ENCODE measurements around the gene GUK1.

The GUK1 gene, protein sequence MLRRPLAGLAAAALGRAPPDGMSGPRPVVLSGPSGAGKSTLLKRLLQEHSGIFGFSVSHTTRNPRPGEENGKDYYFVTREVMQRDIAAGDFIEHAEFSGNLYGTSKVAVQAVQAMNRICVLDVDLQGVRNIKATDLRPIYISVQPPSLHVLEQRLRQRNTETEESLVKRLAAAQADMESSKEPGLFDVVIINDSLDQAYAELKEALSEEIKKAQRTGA

DNA sequence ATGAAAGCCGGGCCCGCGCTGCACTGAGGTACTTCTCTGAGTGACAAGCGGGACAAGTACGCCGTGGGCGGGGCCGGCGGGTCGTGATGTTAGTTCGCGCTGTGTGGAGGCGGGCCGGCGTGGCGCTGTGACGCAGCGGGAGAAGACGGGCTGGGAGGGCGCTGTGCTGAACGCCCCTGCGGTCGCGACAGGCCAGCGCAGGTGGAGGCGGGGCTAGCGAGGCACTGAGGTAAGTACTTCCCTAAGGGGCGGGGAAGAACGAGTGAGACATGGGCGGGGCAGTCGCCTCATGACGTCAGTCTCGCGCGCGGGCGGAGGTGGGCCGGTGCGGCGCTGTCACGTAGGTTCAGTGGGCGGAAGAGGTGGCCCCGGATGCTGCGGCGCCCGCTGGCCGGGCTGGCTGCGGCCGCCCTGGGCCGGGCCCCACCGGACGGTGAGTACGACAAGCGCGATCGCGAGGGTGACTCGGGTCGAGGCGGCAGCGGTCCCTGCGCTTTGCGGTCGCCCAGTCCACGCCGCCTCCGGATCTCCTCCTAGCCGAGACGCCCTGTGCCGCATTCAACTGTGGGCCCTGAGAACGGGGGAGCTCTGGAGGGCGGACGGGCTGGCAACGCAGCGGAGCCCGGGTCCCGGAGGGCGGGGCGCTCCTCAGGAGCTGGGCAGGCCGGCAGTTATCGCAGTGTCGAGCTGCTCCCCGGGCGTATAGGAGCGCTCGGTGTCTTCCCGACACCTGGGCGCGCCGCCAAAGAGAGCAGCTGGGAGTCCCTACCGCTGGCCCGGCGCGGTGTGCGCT lies at the start of gene GUK1:
GUK1 (plus strand) TSS at position 349 of the 793 bp plus-strand sequence; CDS start at position 373, 24 bp downstream.
- DNase-seq (ENCODE audit: low spot score): peak; percentile 100

DNA sequence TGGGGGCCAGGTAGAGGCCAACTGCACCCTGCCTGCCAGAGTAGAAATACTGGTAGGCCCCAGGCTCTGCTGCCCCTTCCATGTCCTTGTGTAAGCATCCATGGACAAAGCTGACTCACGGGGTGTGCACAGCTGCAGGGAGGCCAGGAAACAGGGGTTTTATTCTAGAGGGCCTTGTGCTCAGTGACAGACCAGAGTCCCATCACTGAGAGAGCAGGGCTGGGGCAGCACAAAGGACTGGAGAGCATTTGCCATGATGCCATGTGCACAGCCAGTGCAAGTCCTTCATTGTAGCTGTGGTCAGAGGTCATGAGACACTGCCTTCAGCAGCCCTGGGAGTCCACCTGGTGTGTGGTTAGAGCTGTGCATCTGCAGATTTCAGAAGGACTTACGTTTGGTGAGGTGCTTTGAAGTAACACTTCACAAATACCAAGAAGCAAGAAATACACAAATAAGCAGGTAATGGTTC lies 49.4 kb upstream of the GUK1 start:
- DNase-seq (ENCODE audit: low spot score): no peak

DNA sequence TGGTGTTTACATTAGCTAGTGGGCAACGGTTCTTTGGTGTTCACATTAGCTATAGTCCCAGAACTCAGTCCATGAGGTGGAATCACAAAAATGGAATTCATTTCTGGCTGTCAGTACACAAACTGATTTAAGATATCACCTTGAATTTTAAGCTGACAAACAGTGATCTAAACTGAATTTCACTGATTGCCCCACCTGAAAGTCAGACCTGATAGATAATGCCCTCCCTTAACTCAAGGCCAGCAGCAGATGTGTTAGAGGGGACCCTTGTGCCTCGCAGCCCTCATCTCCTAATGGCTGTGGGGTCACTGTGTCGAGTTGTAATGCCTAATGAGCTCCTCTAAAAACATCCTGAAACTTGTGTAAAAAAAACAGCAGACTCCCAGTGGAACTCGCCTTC lies 49.0 kb upstream of the GUK1 start:
- no peak for DNase-seq (ENCODE audit: low spot score)

DNA sequence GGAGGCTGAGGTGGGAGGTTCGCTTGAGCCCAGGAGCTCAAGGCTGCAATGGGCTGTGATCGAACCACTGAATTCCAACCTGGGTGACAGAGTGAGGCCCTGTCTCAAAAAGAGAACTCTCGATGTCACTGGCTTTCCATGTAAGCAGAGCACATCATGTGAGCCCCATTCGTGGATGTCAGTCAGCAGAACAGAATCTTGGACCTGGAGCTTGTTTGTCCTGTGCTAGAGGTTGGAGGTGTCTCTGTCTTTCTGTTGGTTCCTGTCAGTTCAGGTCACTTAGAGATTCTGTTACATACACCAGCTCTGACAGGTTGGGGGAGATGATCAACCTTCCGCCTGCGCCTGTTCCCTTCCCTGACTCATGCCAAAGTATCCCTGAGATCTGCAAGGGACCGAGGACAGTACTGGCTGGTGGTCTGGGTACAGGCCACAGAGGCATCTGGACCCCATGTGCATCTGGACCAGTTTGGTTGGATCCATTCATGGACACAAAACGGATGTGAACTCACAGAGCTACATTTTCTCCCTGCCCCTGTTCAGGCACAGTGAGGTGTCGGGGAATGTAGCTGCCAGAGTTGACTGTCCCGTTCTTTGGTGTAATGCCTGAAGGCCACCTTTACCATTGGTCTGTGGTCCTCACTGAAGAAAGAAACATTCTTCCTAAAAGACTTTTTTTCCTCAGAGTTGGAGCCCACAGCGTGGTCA lies 47.6 kb upstream of the GUK1 start:
- DNase-seq (ENCODE audit: low spot score): no peak

DNA sequence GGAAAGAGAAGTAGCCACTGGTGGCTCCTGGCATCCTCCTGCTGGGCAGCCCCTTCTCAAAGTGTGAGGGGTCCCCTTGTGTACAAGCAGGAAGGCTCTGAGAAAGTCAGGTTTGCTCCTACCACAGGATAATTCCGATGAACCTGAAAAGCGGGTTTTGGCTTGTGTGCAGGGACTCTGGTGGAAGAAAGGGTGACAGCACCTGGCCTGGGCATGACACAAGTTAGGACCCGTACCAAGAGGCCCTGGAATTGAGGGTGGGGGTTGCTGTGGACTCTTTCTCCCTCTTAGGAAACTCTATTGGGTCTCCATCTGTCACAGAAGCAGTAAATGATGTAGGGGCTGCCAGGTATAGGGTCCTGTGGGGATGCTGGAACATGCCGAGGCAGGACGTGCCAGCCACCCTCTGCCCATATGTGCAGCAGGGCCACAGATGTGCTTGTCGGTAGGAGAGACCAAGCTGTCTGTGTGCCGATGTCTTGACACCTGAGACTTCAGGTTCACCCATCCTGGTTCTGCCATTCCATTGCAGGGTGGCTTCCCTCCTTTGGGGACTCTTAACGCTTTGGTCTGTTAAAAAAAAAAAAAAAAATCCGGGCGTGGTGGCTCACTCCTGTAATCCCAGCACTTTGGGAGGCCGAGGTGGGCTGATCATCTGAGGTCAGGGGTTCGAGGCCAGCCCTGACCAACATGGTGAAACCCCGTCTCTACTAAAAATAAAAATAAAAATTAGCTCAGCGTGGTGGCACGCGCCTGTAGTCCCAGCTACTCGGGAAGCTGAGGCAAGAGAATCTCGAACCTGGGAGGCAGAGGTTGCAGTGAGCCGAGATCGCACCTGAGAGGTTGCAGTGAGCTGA lies 46.8 kb upstream of the GUK1 start:
- DNase-seq (ENCODE audit: low spot score): no peak

DNA sequence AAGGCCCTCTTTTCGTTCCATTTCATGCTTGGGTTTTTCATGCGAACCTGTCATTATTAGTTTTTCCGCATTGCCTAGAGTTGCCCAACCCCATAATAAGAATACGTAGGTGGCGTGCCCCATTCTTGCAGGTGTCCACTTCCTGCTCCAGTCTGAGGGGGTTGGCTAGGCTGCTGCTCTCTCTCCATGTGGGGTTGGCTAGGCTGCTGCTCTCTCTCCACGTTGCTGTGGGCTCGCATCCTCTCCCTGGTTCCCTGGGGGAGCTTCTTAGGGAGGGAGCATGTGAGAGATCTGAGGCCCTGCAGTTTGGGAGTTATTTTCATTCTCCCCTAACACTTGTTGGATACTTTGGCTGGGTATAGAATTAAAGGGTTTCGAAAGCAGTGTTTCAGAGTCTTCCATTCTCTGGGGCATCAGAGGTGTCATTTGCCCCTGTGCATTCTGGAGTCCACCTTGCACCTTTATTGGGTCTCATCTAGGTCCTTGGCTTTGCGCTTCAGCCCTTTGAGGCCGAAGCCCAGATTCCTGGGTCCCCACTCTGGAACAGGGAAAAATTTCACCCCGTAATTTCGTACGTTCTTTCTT lies 45.6 kb upstream of the GUK1 start:
- DNase-seq (ENCODE audit: low spot score): no peak

DNA sequence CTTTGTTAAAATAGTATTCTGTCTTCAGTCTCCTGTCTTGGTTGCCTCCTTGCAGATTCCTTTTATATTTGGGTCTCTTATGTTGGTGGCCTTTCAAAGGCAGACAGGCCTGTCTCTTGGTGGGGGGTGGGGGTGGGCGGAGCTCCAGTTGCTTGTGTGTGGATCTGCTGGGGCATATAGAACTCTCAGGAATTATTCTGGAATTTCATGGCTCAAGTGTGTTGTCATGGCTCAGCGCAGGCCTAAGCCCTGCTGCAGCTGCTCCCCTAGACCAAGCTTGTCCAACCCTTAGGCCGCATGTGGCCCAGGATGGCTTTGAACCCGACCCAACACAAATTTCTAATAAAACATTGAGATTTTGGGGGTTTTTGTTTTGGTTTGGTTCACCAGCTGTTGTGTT lies 44.9 kb upstream of the GUK1 start:
- DNase-seq (ENCODE audit: low spot score): no peak

DNA sequence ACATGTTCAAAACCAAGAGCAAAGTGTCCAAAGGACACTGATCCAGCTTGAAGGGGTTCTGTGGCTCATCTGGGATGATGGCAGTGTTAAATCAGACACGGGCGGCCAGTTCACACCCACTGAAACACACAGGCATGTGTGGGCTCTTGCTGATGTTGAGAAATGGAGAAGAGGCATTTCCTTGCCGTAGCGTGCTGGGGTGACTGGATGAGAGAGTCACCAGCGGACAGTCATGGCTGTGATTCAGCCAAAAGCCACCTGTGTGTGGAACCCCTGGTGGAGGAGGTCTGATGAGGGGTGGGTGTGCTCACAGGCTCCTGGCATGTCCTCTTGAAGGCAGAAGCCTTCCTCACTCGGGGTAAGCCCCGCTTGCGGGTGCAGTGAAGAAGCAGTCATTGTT lies 44.1 kb upstream of the GUK1 start:
- no peak for DNase-seq (ENCODE audit: low spot score)

DNA sequence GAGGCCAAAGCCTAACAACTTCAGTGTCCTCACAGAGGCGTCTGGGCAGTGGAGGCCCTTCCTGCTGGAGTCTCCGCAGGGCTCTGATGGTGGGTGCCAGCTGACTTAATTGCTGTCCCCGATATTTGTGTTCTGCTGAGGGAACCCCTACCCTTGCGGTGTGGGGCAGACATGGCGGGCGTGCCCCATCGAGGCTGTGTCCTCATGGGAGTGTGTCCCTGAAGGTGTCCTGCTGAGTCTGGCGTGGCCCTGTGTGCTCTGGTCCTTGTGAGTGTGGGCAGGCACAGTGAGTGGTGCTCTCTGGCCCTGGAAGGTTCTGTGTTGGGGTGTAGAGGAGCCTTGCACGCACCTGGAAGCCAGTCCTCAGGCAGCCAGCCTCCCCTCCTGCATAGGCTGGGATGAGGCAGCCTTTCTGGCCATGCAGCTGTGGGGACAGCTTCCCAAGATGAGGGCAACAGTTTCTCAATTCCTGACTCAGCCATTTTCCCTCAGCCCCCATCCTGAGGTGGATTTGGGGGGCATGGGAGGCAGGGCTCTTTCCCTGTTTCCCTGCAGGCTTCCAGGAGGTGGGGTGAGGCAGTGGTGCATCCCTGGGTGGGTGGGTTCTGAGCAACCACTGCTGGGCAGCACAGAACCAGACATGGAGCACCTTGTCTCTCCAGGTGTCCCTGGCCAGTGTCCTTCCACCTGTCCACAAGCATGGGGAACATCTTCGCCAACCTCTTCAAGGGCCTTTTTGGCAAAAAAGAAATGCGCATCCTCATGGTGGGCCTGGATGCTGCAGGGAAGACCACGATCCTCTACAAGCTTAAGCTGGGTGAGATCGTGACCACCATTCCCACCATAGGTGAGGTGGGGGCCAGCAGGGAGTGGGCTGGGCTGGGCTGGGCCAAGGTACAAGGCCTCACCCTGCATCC lies 43.4 kb upstream of the GUK1 start:
- DNase-seq (ENCODE audit: low spot score): no peak

DNA sequence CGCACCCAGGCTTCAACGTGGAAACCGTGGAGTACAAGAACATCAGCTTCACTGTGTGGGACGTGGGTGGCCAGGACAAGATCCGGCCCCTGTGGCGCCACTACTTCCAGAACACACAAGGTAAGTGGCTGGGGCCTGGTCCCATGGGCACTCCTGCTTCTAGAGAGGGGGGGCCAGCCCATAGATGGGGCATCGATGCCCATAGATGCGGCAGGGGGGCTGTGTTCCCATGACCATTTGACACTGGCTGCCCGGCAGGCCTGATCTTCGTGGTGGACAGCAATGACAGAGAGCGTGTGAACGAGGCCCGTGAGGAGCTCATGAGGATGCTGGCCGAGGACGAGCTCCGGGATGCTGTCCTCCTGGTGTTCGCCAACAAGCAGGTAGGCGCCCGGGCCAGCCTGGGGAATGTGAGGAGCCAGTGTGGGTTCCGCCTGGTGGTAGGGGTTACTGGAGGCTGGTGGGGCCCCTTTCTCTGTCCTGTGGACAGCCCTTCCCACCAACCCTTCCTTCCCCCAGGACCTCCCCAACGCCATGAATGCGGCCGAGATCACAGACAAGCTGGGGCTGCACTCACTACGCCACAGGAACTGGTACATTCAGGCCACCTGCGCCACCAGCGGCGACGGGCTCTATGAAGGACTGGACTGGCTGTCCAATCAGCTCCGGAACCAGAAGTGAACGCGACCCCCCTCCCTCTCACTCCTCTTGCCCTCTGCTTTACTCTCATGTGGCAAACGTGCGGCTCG lies 42.6 kb upstream of the GUK1 start:
- no peak for DNase-seq (ENCODE audit: low spot score)

DNA sequence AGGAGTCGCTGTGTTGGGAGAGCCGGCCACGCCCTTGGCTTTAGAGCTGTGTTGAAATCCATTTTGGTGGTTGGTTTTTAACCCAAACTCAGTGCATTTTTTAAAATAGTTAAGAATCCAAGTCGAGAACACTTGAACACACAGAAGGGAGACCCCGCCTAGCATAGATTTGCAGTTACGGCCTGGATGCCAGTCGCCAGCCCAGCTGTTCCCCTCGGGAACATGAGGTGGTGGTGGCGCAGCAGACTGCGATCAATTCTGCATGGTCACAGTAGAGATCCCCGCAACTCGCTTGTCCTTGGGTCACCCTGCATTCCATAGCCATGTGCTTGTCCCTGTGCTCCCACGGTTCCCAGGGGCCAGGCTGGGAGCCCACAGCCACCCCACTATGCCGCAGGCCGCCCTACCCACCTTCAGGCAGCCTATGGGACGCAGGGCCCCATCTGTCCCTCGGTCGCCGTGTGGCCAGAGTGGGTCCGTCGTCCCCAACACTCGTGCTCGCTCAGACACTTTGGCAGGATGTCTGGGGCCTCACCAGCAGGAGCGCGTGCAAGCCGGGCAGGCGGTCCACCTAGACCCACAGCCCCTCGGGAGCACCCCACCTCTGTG lies 41.7 kb upstream of the GUK1 start:
- no peak for DNase-seq (ENCODE audit: low spot score)

DNA sequence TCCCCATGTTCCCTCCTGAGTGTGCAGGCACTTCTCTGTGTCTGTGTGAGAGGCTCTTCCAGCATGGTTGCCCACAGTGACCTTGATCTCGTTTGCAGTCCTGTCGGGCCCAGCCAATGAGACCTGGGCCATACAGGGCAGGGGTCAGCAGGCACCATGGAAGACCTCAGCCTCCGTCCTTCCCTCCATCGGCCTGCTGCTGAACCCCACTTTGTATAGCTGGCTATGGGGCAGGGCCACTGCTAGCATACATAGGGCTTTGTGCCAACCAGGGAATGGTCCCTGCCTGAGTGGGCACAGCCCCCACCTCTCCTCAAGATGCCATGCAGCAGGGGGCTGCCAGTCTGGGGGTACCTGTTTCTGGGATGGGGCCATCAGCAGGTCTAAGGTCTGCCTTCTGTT lies 40.7 kb upstream of the GUK1 start:
- no peak for DNase-seq (ENCODE audit: low spot score)

DNA sequence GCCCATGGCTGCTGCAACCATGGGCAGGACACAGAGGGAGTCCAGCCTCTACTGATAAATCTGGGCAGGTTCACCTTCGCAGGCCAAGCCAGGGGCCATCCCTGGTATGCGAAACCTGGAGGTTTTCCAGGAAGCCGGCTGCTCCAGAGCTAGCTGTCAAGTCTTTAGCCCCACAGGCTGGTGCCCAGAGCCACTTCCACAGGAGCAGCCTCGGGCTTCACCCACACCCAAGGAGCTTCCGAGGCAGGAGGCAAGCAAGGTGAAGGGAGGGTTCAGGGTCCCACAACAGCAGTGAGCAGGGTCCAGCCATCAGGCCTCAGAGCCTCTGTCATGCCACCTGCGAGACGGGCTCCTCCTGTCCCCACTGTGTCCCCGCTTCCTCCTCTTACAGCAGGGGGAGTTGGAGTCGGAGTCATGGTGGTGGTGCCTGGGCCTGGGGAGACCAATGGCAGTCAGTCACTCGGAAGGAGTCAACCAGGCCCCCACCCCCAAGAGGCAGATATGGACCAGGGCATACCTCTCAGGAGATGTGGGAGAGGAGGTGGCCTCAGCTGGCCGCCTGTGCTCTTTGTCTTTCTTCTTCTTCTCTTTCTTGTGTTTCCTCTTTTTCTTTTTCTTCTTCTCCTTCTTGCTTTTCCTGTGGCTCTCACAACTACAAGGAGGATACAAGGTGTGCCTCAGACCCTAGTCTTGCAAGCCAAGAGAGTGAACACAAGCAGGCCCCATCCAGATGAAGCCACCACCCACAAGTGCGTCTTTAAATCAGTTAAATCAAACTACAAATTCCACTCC lies 39.1 kb upstream of the GUK1 start:
- no peak for DNase-seq (ENCODE audit: low spot score)

DNA sequence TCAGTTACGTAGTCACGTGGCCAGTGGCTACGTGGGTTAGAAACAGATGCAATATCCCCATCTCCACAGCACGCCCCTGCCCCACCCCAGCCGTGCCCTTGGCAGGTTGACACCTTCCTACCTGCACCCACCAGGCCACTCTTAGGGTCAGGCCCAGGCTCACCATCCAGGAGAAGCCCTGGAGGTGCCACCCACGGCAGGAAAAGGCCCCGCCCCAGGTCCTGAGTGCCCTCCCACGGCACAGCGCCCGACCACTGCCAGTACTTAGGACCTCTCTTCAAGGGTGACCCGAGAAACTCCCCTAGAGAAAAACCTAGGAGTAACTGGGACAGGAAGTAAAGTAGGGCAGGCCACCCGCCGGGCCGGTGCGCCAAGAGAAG lies 38.5 kb upstream of the GUK1 start:
- no peak for DNase-seq (ENCODE audit: low spot score)

DNA sequence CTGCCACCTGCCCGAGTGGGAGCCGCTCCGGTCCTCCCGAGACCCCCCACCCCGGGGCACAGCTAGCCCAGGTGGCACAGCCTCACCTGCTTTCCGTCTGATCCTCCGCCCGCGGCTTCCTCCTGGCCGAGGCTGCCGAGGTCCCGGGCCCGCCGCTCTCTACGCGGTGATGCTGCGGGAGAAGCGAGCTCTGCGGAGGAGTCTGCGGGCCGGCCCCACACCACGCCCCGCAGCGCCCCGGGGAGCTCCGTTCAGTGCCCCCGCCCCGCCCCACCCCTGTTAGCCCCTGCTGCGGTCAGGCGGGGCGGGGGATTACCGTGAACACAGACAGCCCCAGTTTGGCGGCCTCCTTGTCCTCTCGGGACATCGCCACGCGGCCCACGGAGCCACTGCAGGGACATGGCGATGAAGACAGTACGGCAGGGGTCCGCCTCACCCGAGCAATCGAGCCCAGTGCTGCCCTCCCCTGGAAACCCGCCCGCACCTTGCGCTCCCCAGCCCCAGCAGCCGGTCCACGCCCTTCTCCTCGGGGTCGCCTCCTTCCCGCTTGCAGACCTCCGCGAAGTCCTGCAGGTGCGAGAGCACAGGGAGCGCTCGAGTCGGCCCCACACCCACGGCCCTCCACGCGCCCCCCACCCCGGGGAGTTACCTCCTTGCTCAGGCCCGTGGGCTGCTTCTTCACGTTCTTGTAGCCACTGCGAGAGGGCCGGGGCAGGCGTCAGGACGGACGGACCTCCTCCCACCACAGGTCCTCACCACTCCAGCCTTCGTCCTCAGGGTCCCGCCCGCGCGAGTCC lies 37.9 kb upstream of the GUK1 start:
- DNase-seq (ENCODE audit: low spot score): peak; percentile 42

DNA sequence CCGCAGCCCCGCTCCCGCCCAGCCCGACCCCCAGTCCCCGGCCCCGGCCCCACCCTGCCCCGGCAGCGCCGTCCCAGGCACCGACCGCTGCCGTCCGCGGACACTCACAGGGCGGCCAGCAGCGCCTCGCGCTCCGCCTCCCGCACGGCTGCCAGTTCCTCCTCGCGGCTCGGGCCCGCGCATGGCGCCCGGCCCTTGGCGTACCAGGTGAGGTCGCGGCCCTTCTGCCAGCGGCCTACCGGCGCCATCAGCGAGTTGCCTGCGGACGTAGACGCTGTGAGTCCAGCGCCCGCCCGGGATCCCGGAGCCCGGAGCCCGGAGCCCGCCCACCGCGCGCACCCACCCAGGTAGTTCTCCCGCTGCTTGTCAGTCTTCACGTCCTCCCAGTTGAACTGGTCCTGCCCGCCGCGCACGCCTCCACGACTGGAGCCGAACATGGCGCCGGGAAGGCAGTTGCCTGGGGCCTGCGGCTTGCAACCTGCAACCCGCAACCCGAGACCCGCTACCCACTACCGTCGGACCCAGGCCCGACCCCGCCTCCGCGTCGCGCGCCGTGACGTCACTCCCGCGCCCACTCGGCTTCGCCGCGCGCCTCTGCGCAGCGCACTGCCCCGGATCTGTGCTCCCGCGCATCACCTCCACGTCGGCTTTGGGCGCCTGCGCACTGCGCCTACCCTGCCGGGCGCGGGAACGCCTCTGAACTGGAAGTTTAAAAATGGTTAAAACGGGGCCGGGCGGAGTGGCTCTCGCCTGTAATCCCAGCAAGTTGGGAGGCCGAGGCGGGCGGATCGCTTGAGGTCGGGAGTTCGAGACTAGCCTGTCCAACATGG lies 37.1 kb upstream of the GUK1 start, which contains the start of gene C1orf35:
C1orf35 (minus strand) TSS at position 535 of the 830 bp plus-strand sequence; CDS start at position 437, 98 bp downstream.
- DNase-seq (ENCODE audit: low spot score): peak; percentile 96
